Endothelial cell of umbilical vein (primary cell): ENCODE data around the gene UBE2E2.

ENCODE experiments used
- POLR2A ChIP-seq: IDR thresholded peaks from 2 replicates; pipeline ENCODE4 v1.6.1; 2012; ENCODE audit warnings: low read depth, mild to moderate bottlenecking, control low read depth, low read length
- POLR2AphosphoS5 ChIP-seq: IDR thresholded peaks from 2 replicates; pipeline ENCODE4 v1.6.1; 2012; ENCODE audit warnings: low read depth, mild to moderate bottlenecking, control low read depth, low read length, moderate library complexity; ENCODE audit not compliant: insufficient read depth
- TF ChIP-seq, protein P1 (sequence below), 2 donors: IDR thresholded peaks; 1 replicate in 1 of 2; 2 replicates in 1 of 2; pipeline ENCODE4 v1.5.1; 2011; ENCODE audit warnings: low read length in 2 of 2, mild to moderate bottlenecking in 2 of 2, moderate library complexity in 2 of 2, control low read depth in 1 of 2, inconsistent platforms in 1 of 2, low read depth in 1 of 2; ENCODE audit not compliant: insufficient read depth in 1 of 2; ENCODE audit errors: extremely low read depth in 1 of 2

DNA sequence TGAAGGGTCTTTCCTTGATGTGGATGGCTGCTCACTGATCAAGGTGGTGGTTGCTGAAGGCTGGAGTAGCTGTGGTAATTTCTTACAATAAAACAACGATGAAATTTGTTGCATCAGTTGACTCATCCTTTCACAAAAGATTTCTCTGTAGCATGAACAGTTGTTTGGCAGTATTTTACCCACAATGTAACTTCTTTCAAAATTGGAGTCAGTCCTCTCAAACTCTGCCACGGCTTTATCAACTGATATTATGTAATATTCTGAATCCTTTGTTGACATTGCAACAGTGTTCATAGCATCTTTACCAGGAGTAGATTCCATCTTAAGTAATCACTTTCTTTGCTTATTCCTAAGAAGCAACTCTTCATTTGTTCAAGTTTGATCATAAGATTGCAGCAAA lies 252.6 kb downstream of the UBE2E2 start:
- TF ChIP-seq, protein P1, sequence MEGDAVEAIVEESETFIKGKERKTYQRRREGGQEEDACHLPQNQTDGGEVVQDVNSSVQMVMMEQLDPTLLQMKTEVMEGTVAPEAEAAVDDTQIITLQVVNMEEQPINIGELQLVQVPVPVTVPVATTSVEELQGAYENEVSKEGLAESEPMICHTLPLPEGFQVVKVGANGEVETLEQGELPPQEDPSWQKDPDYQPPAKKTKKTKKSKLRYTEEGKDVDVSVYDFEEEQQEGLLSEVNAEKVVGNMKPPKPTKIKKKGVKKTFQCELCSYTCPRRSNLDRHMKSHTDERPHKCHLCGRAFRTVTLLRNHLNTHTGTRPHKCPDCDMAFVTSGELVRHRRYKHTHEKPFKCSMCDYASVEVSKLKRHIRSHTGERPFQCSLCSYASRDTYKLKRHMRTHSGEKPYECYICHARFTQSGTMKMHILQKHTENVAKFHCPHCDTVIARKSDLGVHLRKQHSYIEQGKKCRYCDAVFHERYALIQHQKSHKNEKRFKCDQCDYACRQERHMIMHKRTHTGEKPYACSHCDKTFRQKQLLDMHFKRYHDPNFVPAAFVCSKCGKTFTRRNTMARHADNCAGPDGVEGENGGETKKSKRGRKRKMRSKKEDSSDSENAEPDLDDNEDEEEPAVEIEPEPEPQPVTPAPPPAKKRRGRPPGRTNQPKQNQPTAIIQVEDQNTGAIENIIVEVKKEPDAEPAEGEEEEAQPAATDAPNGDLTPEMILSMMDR (IDR thresholded peaks at IDR 0.05; ENCODE audit: extremely low read depth in 1 of 2, insufficient read depth in 1 of 2, low read depth in 1 of 2, low read length in 2 of 2) = no peak
- no peak for TF ChIP-seq POLR2AphosphoS5
- no peak for TF ChIP-seq POLR2A
